ENCODE data around the gene ZNF205. TPM values are rescaled to one million over a fixed set of nuclear protein-coding genes. Genes with fewer than 3 reads are reported as not detected.

ZNF205 gene
- total and polyA plus RNA-seq, 2 donors (not counting 1 experiment from before 2014, with no cell fraction given), result not detected

- no peak overlapping the region for H3K4me3 ChIP-seq (ENCODE audit: control extremely low read depth in 1 of 5, extremely low read depth in 1 of 5, insufficient read depth in 1 of 5, low read depth in 2 of 5, low read length in 4 of 5)
- H3K27ac Mint-ChIP-seq, result no peak overlapping the region
- peaks cover 5 to 9% of the 10 kb centered on the region in 2 donors for H3K4me1 ChIP-seq (ENCODE audit: control insufficient read depth in 2 of 2, insufficient read depth in 2 of 2, low read length in 2 of 2)
- POLR2A ChIA-PET, result no interaction called here
- no peak for ATAC-seq (ENCODE audit: low read depth)
- TF ChIP-seq, protein P1, sequence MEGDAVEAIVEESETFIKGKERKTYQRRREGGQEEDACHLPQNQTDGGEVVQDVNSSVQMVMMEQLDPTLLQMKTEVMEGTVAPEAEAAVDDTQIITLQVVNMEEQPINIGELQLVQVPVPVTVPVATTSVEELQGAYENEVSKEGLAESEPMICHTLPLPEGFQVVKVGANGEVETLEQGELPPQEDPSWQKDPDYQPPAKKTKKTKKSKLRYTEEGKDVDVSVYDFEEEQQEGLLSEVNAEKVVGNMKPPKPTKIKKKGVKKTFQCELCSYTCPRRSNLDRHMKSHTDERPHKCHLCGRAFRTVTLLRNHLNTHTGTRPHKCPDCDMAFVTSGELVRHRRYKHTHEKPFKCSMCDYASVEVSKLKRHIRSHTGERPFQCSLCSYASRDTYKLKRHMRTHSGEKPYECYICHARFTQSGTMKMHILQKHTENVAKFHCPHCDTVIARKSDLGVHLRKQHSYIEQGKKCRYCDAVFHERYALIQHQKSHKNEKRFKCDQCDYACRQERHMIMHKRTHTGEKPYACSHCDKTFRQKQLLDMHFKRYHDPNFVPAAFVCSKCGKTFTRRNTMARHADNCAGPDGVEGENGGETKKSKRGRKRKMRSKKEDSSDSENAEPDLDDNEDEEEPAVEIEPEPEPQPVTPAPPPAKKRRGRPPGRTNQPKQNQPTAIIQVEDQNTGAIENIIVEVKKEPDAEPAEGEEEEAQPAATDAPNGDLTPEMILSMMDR (IDR thresholded peaks at IDR 0.05), result no peak
- no peak for TF ChIP-seq EZH2 (IDR thresholded peaks at IDR 0.05; ENCODE audit: borderline replicate concordance, insufficient read depth, low read depth, low read length, poor library complexity, severe bottlenecking)
- DNase-seq, result no peak
- H3K27me3 Mint-ChIP-seq, result peaks cover 4% of the 10 kb centered on the region
- no peaks in the 10 kb centered on the region for H3K36me3 ChIP-seq (replicated peaks in 1 of 2; ENCODE audit: control extremely low read depth in 1 of 2, control insufficient read depth in 1 of 2, extremely low read depth in 1 of 2, insufficient read depth in 2 of 2, low read length in 1 of 2)
- H3K79me2 ChIP-seq (ENCODE audit: control insufficient read depth, insufficient read depth, low read length), result no peaks in the 10 kb centered on the region
- H2AFZ ChIP-seq (ENCODE audit: insufficient read depth, low read depth, low read length, poor library complexity, severe bottlenecking), result no peak overlapping the region
- 97% methylated on average over 33 of the region's 33 CpGs for WGBS (ENCODE audit: insufficient coverage)
- H3K9me3 ChIP-seq (ENCODE audit: control extremely low read depth in 1 of 3, control insufficient read depth in 2 of 3, insufficient read depth in 1 of 3, low read length in 2 of 3), result no peaks in the 10 kb centered on the region
- no peaks in the 10 kb centered on the region for H3K9me3 Mint-ChIP-seq (ENCODE audit: insufficient read depth)
- no peak overlapping the region for H3K4me2 ChIP-seq (replicated peaks; ENCODE audit: low read depth, low read length, poor library complexity, severe bottlenecking)
- peaks cover 5% of the 10 kb centered on the region for H3K4me1 Mint-ChIP-seq
- CTCF ChIA-PET, result interaction anchor here (2.7 kb wide), 1 partner anchor 10 kb away, joined by 13 read pairs; no protein-coding TSS in a partner anchor
- intact Hi-C loops (cut with micrococcal nuclease), result no loop called here
- H3K27me3 ChIP-seq (replicated peaks in 1 of 4; ENCODE audit: control extremely low read depth in 1 of 4, control insufficient read depth in 3 of 4, insufficient read depth in 4 of 4, low read length in 3 of 4), result peaks cover 0 to 6% (median 2%) of the 10 kb centered on the region in 4 experiments
- no peak overlapping the region for H3K9ac ChIP-seq (ENCODE audit: low read length)
- H4K20me1 ChIP-seq (ENCODE audit: control insufficient read depth, insufficient read depth, low read length, poor library complexity, severe bottlenecking), result no peaks in the 10 kb centered on the region
- H3K4me3 Mint-ChIP-seq, result no peak overlapping the region
- no peak overlapping the region for H3K27ac ChIP-seq (ENCODE audit: low read length in 2 of 2)
Observed at GRCh38 chr16:3119286-3119685, 6.9 kb downstream of the ZNF205 start.

- DNase-seq (no peak), ATAC-seq (ENCODE audit: low read depth) (no peak)
- TF ChIP-seq, protein P1 (IDR thresholded peaks at IDR 0.05), result no peak
- TF ChIP-seq EZH2 (IDR thresholded peaks at IDR 0.05; ENCODE audit: borderline replicate concordance, insufficient read depth, low read depth, low read length, poor library complexity, severe bottlenecking), result no peak
- Histone ChIP-seq H3K27ac (ENCODE audit: low read length in 2 of 2) (no peak overlapping the region), H3K9ac (ENCODE audit: low read length) (no peak overlapping the region), H2AFZ (ENCODE audit: insufficient read depth, low read depth, low read length, poor library complexity, severe bottlenecking) (no peak overlapping the region), H3K4me3 (ENCODE audit: control extremely low read depth in 1 of 5, extremely low read depth in 1 of 5, insufficient read depth in 1 of 5, low read depth in 2 of 5, low read length in 4 of 5) (no peak overlapping the region), H3K4me2 (replicated peaks; ENCODE audit: low read depth, low read length, poor library complexity, severe bottlenecking) (no peak overlapping the region), H3K9me3 (ENCODE audit: control extremely low read depth in 1 of 3, control insufficient read depth in 2 of 3, insufficient read depth in 1 of 3, low read length in 2 of 3) (no peaks in the 10 kb centered on the region), H3K4me1 (ENCODE audit: control insufficient read depth in 2 of 2, insufficient read depth in 2 of 2, low read length in 2 of 2) (peaks cover 6 to 9% of the 10 kb centered on the region in 2 donors), H3K36me3 (replicated peaks in 1 of 2; ENCODE audit: control extremely low read depth in 1 of 2, control insufficient read depth in 1 of 2, extremely low read depth in 1 of 2, insufficient read depth in 2 of 2, low read length in 1 of 2) (no peaks in the 10 kb centered on the region), H4K20me1 (ENCODE audit: control insufficient read depth, insufficient read depth, low read length, poor library complexity, severe bottlenecking) (no peaks in the 10 kb centered on the region), H3K27me3 (replicated peaks in 1 of 4; ENCODE audit: control extremely low read depth in 1 of 4, control insufficient read depth in 3 of 4, insufficient read depth in 4 of 4, low read length in 3 of 4) (peaks cover 0 to 2% (median 1%) of the 10 kb centered on the region in 4 experiments), H3K79me2 (ENCODE audit: control insufficient read depth, insufficient read depth, low read length) (no peaks in the 10 kb centered on the region)
- Mint-ChIP-seq H3K27me3 (no peaks in the 10 kb centered on the region), H3K4me1 (peaks cover 9% of the 10 kb centered on the region), H3K4me3 (no peak overlapping the region), H3K27ac (no peak overlapping the region), H3K9me3 (ENCODE audit: insufficient read depth) (no peaks in the 10 kb centered on the region)
- WGBS (ENCODE audit: insufficient coverage), result 94% methylated on average over 52 of the region's 57 CpGs
- CTCF ChIA-PET, result interaction anchor here (1.6 to 2.7 kb wide), 3 partner anchors 10 to 30 kb away, joined by 3 to 13 read pairs (median 11); no protein-coding TSS in a partner anchor
- POLR2A ChIA-PET, result interaction anchor here (0.6 kb wide), 1 partner anchor 72 kb away, joined by 6 read pairs; no protein-coding TSS in a partner anchor
- intact Hi-C loops (cut with micrococcal nuclease), result loop anchor here (5.0 kb wide), 1 partner anchor 238 kb away; the partner anchor contains the start of gene FLYWCH2
Observed at GRCh38 chr16:3119701-3120408, 7.5 kb downstream of the ZNF205 start.

Data from B cell (primary cell).